ENCODE measurements around the gene HSD3B2. TPM values are rescaled to one million over a fixed set of nuclear protein-coding genes. Genes with fewer than 3 reads are reported as not detected.

The HSD3B2 gene
- total and polyA plus RNA-seq, 12 donors = 0.04 TPM; not detected in 11

DNA sequence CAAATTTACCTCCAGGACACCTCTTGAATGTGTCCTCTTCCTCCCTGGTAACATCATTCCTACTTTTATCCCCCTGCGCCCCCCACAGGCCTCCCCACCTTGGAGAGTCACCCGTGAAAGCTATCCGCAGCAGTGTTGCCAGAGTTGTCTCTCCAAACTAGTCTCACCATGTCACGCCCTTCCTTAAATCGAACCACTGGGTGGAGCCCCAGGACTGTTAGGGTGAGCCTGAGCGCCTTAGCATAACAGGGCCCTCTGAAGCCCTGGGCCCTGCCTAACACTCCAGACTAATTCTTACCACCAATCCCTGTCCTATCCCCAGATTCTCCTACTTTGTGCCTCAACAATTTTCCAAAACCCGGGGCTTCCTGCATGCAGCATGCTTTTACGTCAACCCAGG is 35.0 kb downstream of the HSD3B2 start:
- no peaks in the 10 kb centered on the region for H3K36me3 ChIP-seq
- DNase-seq = no peak
- H3K9me3 ChIP-seq = no peaks in the 10 kb centered on the region
- 72% methylated on average over 8 of the region's 8 CpGs for WGBS, 2 donors
- TF ChIP-seq, protein P1, sequence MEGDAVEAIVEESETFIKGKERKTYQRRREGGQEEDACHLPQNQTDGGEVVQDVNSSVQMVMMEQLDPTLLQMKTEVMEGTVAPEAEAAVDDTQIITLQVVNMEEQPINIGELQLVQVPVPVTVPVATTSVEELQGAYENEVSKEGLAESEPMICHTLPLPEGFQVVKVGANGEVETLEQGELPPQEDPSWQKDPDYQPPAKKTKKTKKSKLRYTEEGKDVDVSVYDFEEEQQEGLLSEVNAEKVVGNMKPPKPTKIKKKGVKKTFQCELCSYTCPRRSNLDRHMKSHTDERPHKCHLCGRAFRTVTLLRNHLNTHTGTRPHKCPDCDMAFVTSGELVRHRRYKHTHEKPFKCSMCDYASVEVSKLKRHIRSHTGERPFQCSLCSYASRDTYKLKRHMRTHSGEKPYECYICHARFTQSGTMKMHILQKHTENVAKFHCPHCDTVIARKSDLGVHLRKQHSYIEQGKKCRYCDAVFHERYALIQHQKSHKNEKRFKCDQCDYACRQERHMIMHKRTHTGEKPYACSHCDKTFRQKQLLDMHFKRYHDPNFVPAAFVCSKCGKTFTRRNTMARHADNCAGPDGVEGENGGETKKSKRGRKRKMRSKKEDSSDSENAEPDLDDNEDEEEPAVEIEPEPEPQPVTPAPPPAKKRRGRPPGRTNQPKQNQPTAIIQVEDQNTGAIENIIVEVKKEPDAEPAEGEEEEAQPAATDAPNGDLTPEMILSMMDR (IDR thresholded peaks at IDR 0.05) = no peak
- H3K4me1 ChIP-seq = peaks cover 0 to 6% (median 0%) of the 10 kb centered on the region in 9 donors
- intact Hi-C loops (cut with DNase I) = no loop called here
- H3K4me3 ChIP-seq = no peak overlapping the region
- H3K27me3 ChIP-seq = no peaks in the 10 kb centered on the region
- no peak overlapping the region for H3K27ac ChIP-seq
- ATAC-seq = no peak

DNA sequence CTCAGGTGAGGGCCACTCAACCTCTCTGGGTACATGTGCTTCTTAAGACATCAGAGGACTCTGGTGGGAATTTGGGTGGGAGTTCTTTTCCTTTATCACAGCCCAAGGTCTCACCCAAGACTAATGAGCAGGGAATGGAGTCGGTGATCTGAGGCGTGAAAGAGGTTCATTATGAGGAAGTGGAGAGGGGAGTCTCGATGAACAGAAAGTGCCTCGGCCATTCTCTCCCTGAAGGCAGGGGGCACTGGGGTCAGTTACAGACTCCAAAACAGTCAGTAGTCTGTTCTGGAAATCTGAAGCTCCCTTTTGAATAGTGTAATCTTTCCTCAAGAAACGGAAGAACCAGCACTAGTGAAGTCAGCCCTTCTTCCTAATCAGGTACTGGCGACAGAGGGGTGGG is 36.2 kb downstream of the HSD3B2 start:
- Histone ChIP-seq H3K27ac (no peak overlapping the region), H3K4me1 (peaks cover 0 to 6% (median 0%) of the 10 kb centered on the region in 9 donors), H3K27me3 (no peaks in the 10 kb centered on the region), H3K36me3 (no peaks in the 10 kb centered on the region), H3K9me3 (no peaks in the 10 kb centered on the region), H3K4me3 (no peak overlapping the region)
- no peak for DNase-seq
- ATAC-seq = no peak
- intact Hi-C loops (cut with DNase I) = no loop called here
- TF ChIP-seq, protein P1 (IDR thresholded peaks at IDR 0.05) = no peak
- WGBS, 2 donors = 75 to 82% methylated on average over 6 of the region's 6 CpGs

DNA sequence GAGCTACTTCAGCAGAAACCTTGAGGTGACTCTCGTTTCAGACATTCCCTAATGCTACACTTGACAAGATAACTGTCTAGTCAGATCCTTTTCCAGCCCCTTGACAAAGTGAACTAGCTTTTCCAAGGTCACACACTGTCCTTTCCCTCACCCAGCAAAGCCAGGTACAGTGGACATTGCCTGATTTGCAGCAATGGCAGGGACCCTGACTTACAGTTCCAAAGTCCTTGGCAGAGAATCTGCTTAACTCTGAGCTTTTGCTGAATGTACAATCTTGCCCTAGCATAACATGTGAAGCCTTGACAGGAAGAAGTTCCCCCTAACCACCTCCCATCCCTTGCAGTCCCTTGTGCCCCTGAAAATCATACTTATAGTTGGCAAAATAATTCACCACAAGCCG is 37.1 kb downstream of the HSD3B2 start:
- Histone ChIP-seq H3K9me3 (no peaks in the 10 kb centered on the region), H3K27me3 (no peaks in the 10 kb centered on the region), H3K27ac (no peak overlapping the region), H3K36me3 (no peaks in the 10 kb centered on the region), H3K4me1 (peaks cover 0 to 6% (median 0%) of the 10 kb centered on the region in 9 donors), H3K4me3 (no peak overlapping the region)
- ATAC-seq = no peak
- intact Hi-C loops (cut with DNase I) = no loop called here
- no peak for DNase-seq
- 50 to 65% methylated on average over 2 of the region's 2 CpGs for WGBS, 2 donors
- TF ChIP-seq, protein P1 (IDR thresholded peaks at IDR 0.05) = no peak

DNA sequence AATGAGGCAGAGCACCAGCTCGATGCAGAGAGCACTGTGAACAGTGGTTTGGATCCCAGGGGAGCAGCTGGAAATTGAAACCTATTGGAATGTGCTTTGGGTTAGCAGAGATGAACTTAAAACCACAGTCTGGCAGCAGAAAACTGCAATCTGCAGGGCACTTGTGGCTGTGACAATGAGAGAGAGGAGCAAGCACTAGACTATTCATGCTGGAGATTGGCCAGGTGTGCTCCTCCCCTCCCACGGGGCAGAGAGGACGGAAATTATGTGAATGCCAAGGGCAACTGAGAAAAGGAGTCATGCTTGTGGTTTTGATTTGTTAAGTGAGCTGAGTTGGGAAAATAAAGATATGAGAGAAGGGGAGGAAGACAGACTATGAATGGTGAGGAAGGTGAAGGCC is 38.1 kb downstream of the HSD3B2 start:
- H3K27me3 ChIP-seq = no peaks in the 10 kb centered on the region
- H3K36me3 ChIP-seq = no peaks in the 10 kb centered on the region
- WGBS, 2 donors = 35 to 51% methylated on average over 3 of the region's 3 CpGs
- H3K4me1 ChIP-seq = peaks cover 0 to 6% (median 0%) of the 10 kb centered on the region in 9 donors
- H3K27ac ChIP-seq = no peak overlapping the region
- ATAC-seq = no peak
- H3K9me3 ChIP-seq = no peaks in the 10 kb centered on the region
- H3K4me3 ChIP-seq = no peak overlapping the region
- TF ChIP-seq, protein P1 (IDR thresholded peaks at IDR 0.05) = no peak
- no peak for DNase-seq
- intact Hi-C loops (cut with DNase I) = no loop called here

All from heart right ventricle (tissue), 16 donors.